GM10847 (cell line): ENCODE measurements around the gene SEMA3D.

Experiments used
- POLR2A ChIP-seq: IDR thresholded peaks from 2 replicates; pipeline ENCODE4 v1.6.1; 2011; ENCODE audit not compliant: insufficient read length; ENCODE audit errors: extremely low read depth

Gene SEMA3D

GRCh38 chr7:85186521-85187241 is at the start of gene SEMA3D:
Gene SEMA3D, minus strand, starts transcription at chr7:85187056. Its CDS starts 65,165 bp downstream, at chr7:85121891.
- no peak for TF ChIP-seq POLR2A

GRCh38 chr7:85234730-85235129 is 47.9 kb upstream of the SEMA3D start:
- no peak for TF ChIP-seq POLR2A

GRCh38 chr7:85232068-85232467 is 45.2 kb upstream of the SEMA3D start:
- TF ChIP-seq POLR2A: no peak

- TF ChIP-seq POLR2A: no peak
These were observed 43.8 kb upstream of the SEMA3D start for GRCh38 chr7:85230623-85231022.

GRCh38 chr7:85229544-85229943 is 42.7 kb upstream of the SEMA3D start:
- TF ChIP-seq POLR2A: no peak

- no peak for TF ChIP-seq POLR2A
These were observed 39.7 kb upstream of the SEMA3D start for GRCh38 chr7:85226361-85227085.

- no peak for TF ChIP-seq POLR2A
These were observed 37.3 kb upstream of the SEMA3D start for GRCh38 chr7:85224171-85224570.

- no peak for TF ChIP-seq POLR2A
These were observed 35.7 kb upstream of the SEMA3D start for GRCh38 chr7:85222522-85222921.

- TF ChIP-seq POLR2A: no peak
These were observed 34.9 kb upstream of the SEMA3D start for GRCh38 chr7:85221796-85222195.

GRCh38 chr7:85220651-85221050 is 33.8 kb upstream of the SEMA3D start:
- TF ChIP-seq POLR2A: no peak

GRCh38 chr7:85220023-85220422 is 33.2 kb upstream of the SEMA3D start:
- TF ChIP-seq POLR2A: no peak

- no peak for TF ChIP-seq POLR2A
These were observed 30.2 kb upstream of the SEMA3D start for GRCh38 chr7:85217085-85217484.

GRCh38 chr7:85215098-85215497 is 28.2 kb upstream of the SEMA3D start:
- TF ChIP-seq POLR2A: no peak

- no peak for TF ChIP-seq POLR2A
These were observed 26.6 kb upstream of the SEMA3D start for GRCh38 chr7:85213500-85213899.

- no peak for TF ChIP-seq POLR2A
These were observed 18.9 kb upstream of the SEMA3D start for GRCh38 chr7:85205754-85206153.

GRCh38 chr7:85204496-85204895 is 17.6 kb upstream of the SEMA3D start:
- no peak for TF ChIP-seq POLR2A
